Measurements from ENCODE around the gene GFOD1. TPM values are rescaled to one million over a fixed set of nuclear protein-coding genes. Genes with fewer than 3 reads are reported as not detected.

Gene GFOD1
- total and polyA plus RNA-seq, 2 of the 4 experiments (the other 2 are of a cell fraction): 1.8 to 3.4 TPM

GRCh38 chr6:13395272-13396237, 91.8 kb downstream of the GFOD1 start:
- H4K5ac ChIP-seq (ENCODE audit: low read depth, low read length): peak overlapping the region; percentile 97
- in situ Hi-C loops (cut with MboI; ENCODE audit: low sequenced_read_pairs) (no loop called here), intact Hi-C loops (cut with micrococcal nuclease) (no loop called here), dilution Hi-C loops (cut with HindIII; ENCODE audit: low sequenced_read_pairs, unreplicated experiment) (no loop called here)
- peak overlapping the region in 1 of 2 experiments; percentile 85; a peak in 2 of 4 replicates for H4K8ac ChIP-seq (ENCODE audit: low read depth in 2 of 2, low read length in 2 of 2)
- H2AFZ ChIP-seq (replicated peaks; ENCODE audit: low read length, poor library complexity): peak overlapping the region; percentile 5
- H4K91ac ChIP-seq (ENCODE audit: insufficient read depth, low read depth, low read length): peak overlapping the region; percentile 13; the same call in 1 of the 2 replicates
- peak overlapping the region; percentile 91 for H2BK20ac ChIP-seq (ENCODE audit: low read depth, low read length)
- no peak overlapping the region for H3K4me3 ChIP-seq (ENCODE audit: insufficient read depth, low read depth, low read length)
- peaks cover 2 to 4% of the 10 kb centered on the region in 2 experiments; a peak in 1 of 4 replicates for H3K79me1 ChIP-seq (ENCODE audit: low read depth in 1 of 2, low read length in 2 of 2)
- H3K4ac ChIP-seq (ENCODE audit: low read depth, low read length): peak overlapping the region; percentile 83
- peak overlapping the region; percentile 74; the same call in 1 of the 2 replicates for H2AK5ac ChIP-seq (ENCODE audit: low read depth, low read length)
- H3K9me3 ChIP-seq (ENCODE audit: control insufficient read depth, insufficient read depth, low read length): no peaks in the 10 kb centered on the region
- peak; percentile 72 for ATAC-seq (ENCODE audit: low read depth)
- ChIA-PET CTCF (no interaction called here), POLR2A (ENCODE audit: unreplicated experiment) (interaction anchor here (0.7 kb wide), 1 partner anchor 41 kb away, joined by 3 read pairs; no protein-coding TSS in a partner anchor)
- peaks cover 5% of the 10 kb centered on the region; the same call in 1 of the 2 replicates for H3K9me1 ChIP-seq (ENCODE audit: insufficient read depth, low read length)
- 0 out of 2 replicates have a peak overlapping the region, but pooled peaks have one; percentile 44 for H3K23ac ChIP-seq (ENCODE audit: low read depth, low read length)
- H3K36me3 ChIP-seq (ENCODE audit: control insufficient read depth, insufficient read depth, low read length): no peaks in the 10 kb centered on the region
- H2BK15ac ChIP-seq (ENCODE audit: low read depth, low read length): peak overlapping the region; percentile 26; the same call in 1 of the 3 replicates
- H3K27me3 ChIP-seq (ENCODE audit: control insufficient read depth, insufficient read depth, low read length): no peaks in the 10 kb centered on the region
- H2BK120ac ChIP-seq (ENCODE audit: low read depth, low read length): peak overlapping the region; percentile 85
- peak overlapping the region; percentile 21 for H2BK5ac ChIP-seq (ENCODE audit: low read depth, low read length, poor library complexity, severe bottlenecking)
- H3K56ac ChIP-seq (ENCODE audit: extremely low read depth, insufficient read depth, low read length): no peak overlapping the region; the same call in 1 of the 2 replicates
- 100% methylated on average over 3 of the region's 12 CpGs; no CpG with 5 or more reads in 1 of the 2 experiments for WGBS, 2 experiments (ENCODE audit: extremely low coverage in 2 of 2, insufficient read length in 1 of 2)
- no peak overlapping the region; the same call in 1 of the 2 replicates for H3K4me2 ChIP-seq (ENCODE audit: low read depth, low read length)
- H3K4me1 ChIP-seq (ENCODE audit: control insufficient read depth, insufficient read depth, low read length): peaks cover 8% of the 10 kb centered on the region
- no peak overlapping the region for H2AK9ac ChIP-seq (replicated peaks; ENCODE audit: low read depth, low read length, poor library complexity)
- no peak for TF ChIP-seq POLR2A (IDR thresholded peaks at IDR 0.05; ENCODE audit: low read depth, low read length)
- TF ChIP-seq RCOR1 (IDR thresholded peaks at IDR 0.05; ENCODE audit: insufficient replicate concordance, low read length): no peak
- no peak for TF ChIP-seq CTCF (conservative IDR thresholded peaks at IDR 0.05; ENCODE audit: low read depth, low read length)
- no peak for TF ChIP-seq SMC3 (IDR thresholded peaks at IDR 0.05; ENCODE audit: low read depth, low read length)
- TF ChIP-seq NFE2L2 (IDR thresholded peaks at IDR 0.05; ENCODE audit: low read depth, low read length): peak; percentile 92
- peak; percentile 31; the same call in 1 of the 2 replicates for TF ChIP-seq MAFK (IDR thresholded peaks at IDR 0.05; ENCODE audit: low read depth, low read length)
- no peak for TF ChIP-seq FOS (IDR thresholded peaks at IDR 0.05; ENCODE audit: low read depth, low read length)
- no peaks in the 10 kb centered on the region for H4K20me1 ChIP-seq (ENCODE audit: insufficient read depth, low read length)
- no TSS peak for BruUV-seq (replicated peaks)
- H3K14ac ChIP-seq (replicated peaks; ENCODE audit: low read depth, low read length): peak overlapping the region; percentile 24; the same call in 1 of the 2 replicates
- H3K27ac ChIP-seq (ENCODE audit: insufficient read depth, low read length): peak overlapping the region; percentile 71; the same call in 1 of the 2 replicates
- H3K18ac ChIP-seq (ENCODE audit: low read depth, low read length): peak overlapping the region; percentile 99
- DNase-seq: peak; percentile 83
- no peak overlapping the region for H3K9ac ChIP-seq (ENCODE audit: low read depth, low read length)
